Gastrocnemius medialis (tissue), 4 donors: ENCODE data around the gene COQ8B.

ENCODE experiments used
- CTCF ChIP-seq, 5 experiments: fragments of 450-650 bp in 3 of 5; fragments of 200-600 bp in 2 of 5; sonication (generic) in 2 of 5; IDR thresholded peaks in 4 of 5; conservative IDR thresholded peaks in 1 of 5; 1 replicate in 4 of 5; 2 replicates in 1 of 5; pipeline ENCODE4 v1.5.1; 2016 to 2019; ENCODE audit warnings: antibody characterized with exemption in 5 of 5, mild to moderate bottlenecking in 3 of 5, moderate library complexity in 3 of 5
- POLR2A ChIP-seq, 2 donors: fragments of 450-650 bp; IDR thresholded peaks; one replicate each; pipeline ENCODE4 v1.6.1; 2017; ENCODE audit warnings: antibody characterized with exemption in 2 of 2, mild to moderate bottlenecking in 2 of 2, moderate library complexity in 2 of 2

- TF ChIP-seq CTCF (IDR thresholded peaks at IDR 0.05 in 4 of 5, conservative IDR thresholded peaks at IDR 0.05 in 1 of 5), result no peak
- no peak for TF ChIP-seq POLR2A (IDR thresholded peaks at IDR 0.05)
These were observed 16.6 kb downstream of the COQ8B start for GRCh38 chr19:40700083-40700482.
